Stomach (tissue), 9 donors: ENCODE measurements around the gene METTL24. TPM values are rescaled to one million over a fixed set of nuclear protein-coding genes. Genes with fewer than 3 reads are reported as not detected.

Experiments
- DNase-seq, 2 donors: peaks; one replicate each; pipeline versions ENCODE4 v3.0.0 to v3.0.0-alpha.2; 2013 to 2019
- H3K27ac ChIP-seq, 5 donors: fragments of 200-600 bp in 4 of 5; sonication (generic) in 4 of 5; one replicate each; pipeline ENCODE4 v1.5.1; 2013 to 2019; ENCODE audit warnings: mild to moderate bottlenecking in 1 of 5, moderate library complexity in 1 of 5
- H3K27me3 ChIP-seq, 3 donors: fragments of 200-600 bp; sonication (generic); one replicate each; pipeline ENCODE4 v1.5.1; 2017 to 2019; ENCODE audit warnings: mixed run types in 1 of 3
- H3K36me3 ChIP-seq, 4 donors: fragments of 200-600 bp; sonication (generic); 1 replicate in 3 of 4; 2 replicates in 1 of 4; pipeline ENCODE4 v1.5.1; 2016 to 2019
- H3K4me1 ChIP-seq, 4 donors: fragments of 200-600 bp; sonication (generic); one replicate each; pipeline ENCODE4 v1.5.1; 2016 to 2019
- H3K4me3 ChIP-seq, 4 donors: fragments of 200-600 bp; sonication (generic) in 3 of 4; one replicate each; pipeline ENCODE4 v1.5.1; 2016 to 2019; ENCODE audit warnings: mild to moderate bottlenecking in 1 of 4
- H3K9me3 ChIP-seq, 4 donors: fragments of 200-600 bp; sonication (generic); one replicate each; pipeline ENCODE4 v1.5.1; 2016 to 2019
- EP300 ChIP-seq: sonication (generic); formaldehyde crosslinking; IDR thresholded peaks from one replicate; pipeline ENCODE4 v1.6.1; 2017; ENCODE audit warnings: antibody characterized with exemption
- POLR2A ChIP-seq, 4 donors: fragments of 450-650 bp; IDR thresholded peaks; one replicate each; pipeline ENCODE4 v1.6.1; 2016; ENCODE audit warnings: antibody characterized with exemption in 4 of 4, control low read depth in 2 of 4, mild to moderate bottlenecking in 1 of 4, moderate library complexity in 1 of 4
- POLR2AphosphoS5 ChIP-seq, 3 donors: sonication (generic); formaldehyde crosslinking; IDR thresholded peaks; one replicate each; pipeline ENCODE4 v1.6.1; 2016; ENCODE audit warnings: antibody characterized with exemption in 3 of 3
- WGBS, 5 donors: extraction: QIAGEN DNeasy Blood & Tissue Kit in 3 of 5; methylation state at CpG; one replicate each; pipeline versions ENCODE4 v1.1.5 to v1.1.7; 2013 to 2018; 5-methylcytosine and 5-hydroxymethylcytosine counted together
- intact Hi-C: fragments of 100-400 bp; cut with DNase I; formaldehyde crosslinking; loops from one replicate; pipeline ENCODE4 v1.15.1; 2023; ENCODE audit warnings: low total_unique reads
- polyA plus RNA-seq, 3 donors: library from polyadenylated mRNA; stranded (reverse); fragments of 200-250 nt; gene quantifications; one replicate each; pipeline ENCODE4 v1.2.3, GENCODE V29; 2013
- total RNA-seq, 5 donors: library from RNA; depleted of rRNA; stranded (reverse); fragments of >200 nt; gene quantifications; one replicate each; pipeline versions ENCODE4 v1.1.0 to v1.2.3, GENCODE V29; 2014 to 2016
- TF ChIP-seq, protein P1 (sequence below), 7 experiments: fragments of 450-650 bp in 4 of 7; fragments of 200-600 bp in 3 of 7; sonication (generic) in 3 of 7; IDR thresholded peaks; one replicate each; pipeline ENCODE4 v1.5.1; 2016 to 2019; ENCODE audit warnings: antibody characterized with exemption in 7 of 7, control low read depth in 2 of 7, mild to moderate bottlenecking in 1 of 7
- donor health status: healthy with polysubstance abuse.
- donor health status: Bipolar disorder and iron deficiency.
- donor health status: healthy.

The METTL24 gene
- total and polyA plus RNA-seq, 8 donors = 0.55 to 25.8 (median 2.8) TPM; not detected in 1

DNA sequence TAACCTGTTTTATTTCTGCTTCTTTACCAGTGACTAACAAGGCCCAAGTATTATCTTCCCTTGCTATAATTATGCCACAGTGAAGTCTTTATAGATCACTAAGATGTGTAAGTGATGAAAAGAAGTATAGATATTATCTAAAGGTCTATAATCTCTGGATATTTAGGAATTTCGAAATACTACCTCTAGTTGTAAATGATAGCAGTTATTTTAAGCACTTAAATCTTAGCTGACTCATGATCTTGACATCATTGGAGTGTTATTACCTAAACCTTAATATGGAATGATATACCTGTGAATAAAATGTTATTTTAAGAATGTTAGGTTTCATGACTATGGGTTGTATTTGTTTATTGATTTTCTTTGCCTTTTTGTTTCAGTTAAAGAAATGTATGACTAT, 146.4 kb downstream of the METTL24 start:
- H3K27me3 ChIP-seq = no peaks in the 10 kb centered on the region
- DNase-seq = no peak
- intact Hi-C loops = no loop called here

DNA sequence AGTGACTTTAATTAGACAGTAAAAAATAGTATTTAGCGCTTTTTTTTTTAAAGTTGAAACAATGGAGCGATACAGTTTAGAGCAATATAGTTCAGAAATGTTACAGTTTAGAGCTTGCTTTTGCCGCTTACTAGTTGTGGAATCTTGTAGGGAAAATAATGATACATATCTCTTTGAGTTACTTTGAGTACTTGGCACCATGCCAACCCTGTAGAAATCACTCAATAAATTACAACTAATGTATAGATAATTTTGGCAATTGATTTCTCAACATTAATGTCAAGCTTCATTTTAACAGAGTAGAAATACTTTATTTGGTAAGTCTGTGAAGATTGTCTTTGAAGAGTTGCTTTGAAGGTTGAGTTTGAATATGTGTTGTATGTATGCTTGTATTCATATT, 150.5 kb downstream of the METTL24 start:
- no peak for DNase-seq
- Histone ChIP-seq H3K36me3 (peaks cover 5 to 54% (median 48%) of the 10 kb centered on the region in 4 donors), H3K4me3 (no peak overlapping the region), H3K4me1 (no peaks in the 10 kb centered on the region), H3K27me3 (no peaks in the 10 kb centered on the region), H3K9me3 (no peaks in the 10 kb centered on the region), H3K27ac (no peak overlapping the region)
- WGBS, 5 donors = 97 to 100% (median 98%) methylated on average over 3 of the region's 3 CpGs
- TF ChIP-seq POLR2AphosphoS5 (IDR thresholded peaks at IDR 0.05) (no peak), EP300 (no peak), POLR2A (IDR thresholded peaks at IDR 0.05) (no peak)
- TF ChIP-seq, protein P1, sequence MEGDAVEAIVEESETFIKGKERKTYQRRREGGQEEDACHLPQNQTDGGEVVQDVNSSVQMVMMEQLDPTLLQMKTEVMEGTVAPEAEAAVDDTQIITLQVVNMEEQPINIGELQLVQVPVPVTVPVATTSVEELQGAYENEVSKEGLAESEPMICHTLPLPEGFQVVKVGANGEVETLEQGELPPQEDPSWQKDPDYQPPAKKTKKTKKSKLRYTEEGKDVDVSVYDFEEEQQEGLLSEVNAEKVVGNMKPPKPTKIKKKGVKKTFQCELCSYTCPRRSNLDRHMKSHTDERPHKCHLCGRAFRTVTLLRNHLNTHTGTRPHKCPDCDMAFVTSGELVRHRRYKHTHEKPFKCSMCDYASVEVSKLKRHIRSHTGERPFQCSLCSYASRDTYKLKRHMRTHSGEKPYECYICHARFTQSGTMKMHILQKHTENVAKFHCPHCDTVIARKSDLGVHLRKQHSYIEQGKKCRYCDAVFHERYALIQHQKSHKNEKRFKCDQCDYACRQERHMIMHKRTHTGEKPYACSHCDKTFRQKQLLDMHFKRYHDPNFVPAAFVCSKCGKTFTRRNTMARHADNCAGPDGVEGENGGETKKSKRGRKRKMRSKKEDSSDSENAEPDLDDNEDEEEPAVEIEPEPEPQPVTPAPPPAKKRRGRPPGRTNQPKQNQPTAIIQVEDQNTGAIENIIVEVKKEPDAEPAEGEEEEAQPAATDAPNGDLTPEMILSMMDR (IDR thresholded peaks at IDR 0.05) = no peak
- intact Hi-C loops = no loop called here

More for the DNA sequence above, 146.4 kb downstream of the METTL24 start:
- Histone ChIP-seq H3K27ac (no peak overlapping the region), H3K36me3 (peaks cover 17 to 95% (median 88%) of the 10 kb centered on the region in 4 donors), H3K9me3 (no peaks in the 10 kb centered on the region), H3K4me1 (no peaks in the 10 kb centered on the region), H3K4me3 (no peak overlapping the region)
- WGBS, 5 donors = 91 to 97% (median 96%) methylated on average over 1 of the region's 1 CpG
- TF ChIP-seq POLR2A (IDR thresholded peaks at IDR 0.05) = no peak
- no peak for TF ChIP-seq POLR2AphosphoS5 (IDR thresholded peaks at IDR 0.05)
- no peak for TF ChIP-seq EP300
- TF ChIP-seq, protein P1 (IDR thresholded peaks at IDR 0.05) = no peak

DNA sequence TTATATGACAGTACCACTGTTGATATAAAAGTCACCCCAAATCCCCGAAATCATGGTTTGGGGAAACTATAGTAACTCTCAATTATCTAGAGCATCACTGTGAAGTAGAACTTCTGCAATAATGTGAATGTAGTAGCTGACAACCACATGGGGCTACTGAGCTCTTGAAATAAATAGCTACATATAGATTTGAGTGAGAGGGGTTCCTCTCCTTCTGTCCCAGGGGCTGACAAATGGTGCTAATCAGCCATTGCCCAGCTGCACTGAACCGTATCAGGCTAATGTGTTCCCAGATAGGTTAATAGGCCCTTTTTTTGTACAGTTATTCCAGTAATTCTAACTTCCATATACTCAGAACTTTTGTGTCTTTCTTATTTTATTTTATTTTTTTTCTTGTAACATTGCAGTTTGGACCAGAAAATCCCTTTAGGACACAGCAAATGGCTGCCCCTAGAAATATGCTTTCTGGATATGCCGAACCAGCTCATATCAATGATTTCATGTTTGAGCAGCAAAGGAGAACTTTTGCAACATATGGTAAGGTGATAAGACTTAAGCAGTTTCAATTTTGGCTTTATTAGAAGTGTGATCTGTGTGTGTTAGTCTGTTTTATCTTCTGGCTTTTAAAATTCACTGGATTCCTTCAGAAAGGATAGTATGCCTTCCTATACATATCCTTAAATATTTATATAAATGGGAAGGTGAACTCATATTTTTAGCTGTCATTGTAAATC, 156.8 kb downstream of the METTL24 start:
- no peak for TF ChIP-seq POLR2AphosphoS5 (IDR thresholded peaks at IDR 0.05)
- 63 to 78% (median 69%) methylated on average over 3 of the region's 3 CpGs for WGBS, 5 donors
- H3K9me3 ChIP-seq = no peaks in the 10 kb centered on the region

DNA sequence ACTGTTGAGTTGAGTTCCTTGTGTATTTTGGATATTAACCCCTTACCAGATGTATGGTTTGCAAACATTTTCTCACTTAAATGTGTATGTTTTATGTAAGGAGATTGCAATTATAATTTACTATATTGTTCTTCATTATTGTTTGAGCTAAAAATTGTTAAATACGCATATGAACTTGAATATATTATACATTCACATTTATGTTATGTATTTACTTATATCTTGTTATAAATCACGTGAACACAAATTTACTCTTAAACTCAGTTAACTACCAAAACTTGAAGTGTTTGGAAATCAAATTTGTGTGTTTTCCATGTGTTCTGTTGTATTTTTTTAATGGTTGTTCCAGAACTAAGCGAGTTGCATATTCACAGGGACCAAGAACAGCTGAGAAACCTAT, 159.6 kb downstream of the METTL24 start:
- DNase-seq = no peak
- Histone ChIP-seq H3K4me3 (no peak overlapping the region), H3K27ac (no peak overlapping the region), H3K4me1 (peaks cover 0 to 22% (median 7%) of the 10 kb centered on the region in 4 donors), H3K27me3 (no peaks in the 10 kb centered on the region), H3K36me3 (peaks cover 8 to 14% (median 10%) of the 10 kb centered on the region in 4 donors), H3K9me3 (no peaks in the 10 kb centered on the region)
- 97 to 98% (median 98%) methylated on average over 3 of the region's 3 CpGs for WGBS, 5 donors
- intact Hi-C loops = no loop called here
- no peak for TF ChIP-seq POLR2AphosphoS5 (IDR thresholded peaks at IDR 0.05)
- no peak for TF ChIP-seq POLR2A (IDR thresholded peaks at IDR 0.05)
- TF ChIP-seq, protein P1 (IDR thresholded peaks at IDR 0.05) = no peak
- no peak for TF ChIP-seq EP300

More for the DNA sequence above, 156.8 kb downstream of the METTL24 start:
- no peak overlapping the region for H3K27ac ChIP-seq
- peaks cover 0 to 18% (median 7%) of the 10 kb centered on the region in 4 donors for H3K4me1 ChIP-seq
- H3K4me3 ChIP-seq = no peak overlapping the region
- H3K27me3 ChIP-seq = no peaks in the 10 kb centered on the region
- intact Hi-C loops = no loop called here
- H3K36me3 ChIP-seq = peaks cover 0 to 4% (median 0%) of the 10 kb centered on the region in 4 donors
- DNase-seq = no peak

DNA sequence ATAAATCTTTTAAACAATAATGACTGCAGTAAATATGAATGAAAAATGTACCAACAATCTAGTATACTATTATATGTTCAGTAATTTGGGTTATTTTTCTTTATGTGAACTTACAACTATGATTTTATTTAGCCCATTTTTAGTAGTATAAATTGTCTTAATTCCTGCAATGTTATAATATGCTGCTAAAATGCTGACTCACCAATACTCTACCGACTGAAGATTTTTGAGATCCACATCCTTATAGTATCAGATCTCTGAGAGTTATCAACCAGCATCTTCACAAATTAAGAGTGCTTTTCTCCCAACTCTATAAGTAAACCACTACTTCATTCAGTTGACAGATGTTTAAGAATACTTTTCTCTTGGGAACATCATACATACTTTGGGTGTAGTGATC, 161.3 kb downstream of the METTL24 start:
- intact Hi-C loops = no loop called here
- no peak for DNase-seq
- Histone ChIP-seq H3K4me3 (no peak overlapping the region), H3K27ac (no peak overlapping the region), H3K4me1 (peaks cover 0 to 22% (median 7%) of the 10 kb centered on the region in 4 donors), H3K27me3 (no peaks in the 10 kb centered on the region), H3K9me3 (no peaks in the 10 kb centered on the region), H3K36me3 (peaks cover 8 to 19% (median 17%) of the 10 kb centered on the region in 4 donors)
- 83 to 93% (median 88%) methylated on average over 1 of the region's 1 CpG for WGBS, 5 donors
- TF ChIP-seq EP300 = no peak
- no peak for TF ChIP-seq POLR2A (IDR thresholded peaks at IDR 0.05)
- TF ChIP-seq, protein P1 (IDR thresholded peaks at IDR 0.05) = no peak
- TF ChIP-seq POLR2AphosphoS5 (IDR thresholded peaks at IDR 0.05) = no peak
